H9 (cell line): ENCODE measurements around the gene FBXW9. TPM values are rescaled to one million over a fixed set of nuclear protein-coding genes. Genes with fewer than 3 reads are reported as not detected.

Experiments used
- DNase-seq: peaks from one replicate; pipeline ENCODE4 v3.0.0-alpha.2; 2017
- H2AFZ ChIP-seq: one replicate; pipeline ENCODE4 v1.6.1; 2013; ENCODE audit warnings: mild to moderate bottlenecking, low read length, control low read depth, moderate library complexity
- H2AK5ac ChIP-seq: 2 replicates; pipeline ENCODE4 v1.6.1; 2013; ENCODE audit warnings: low read length, control low read depth, mixed read lengths; ENCODE audit not compliant: insufficient read length
- H2BK120ac ChIP-seq: one replicate; pipeline ENCODE4 v1.6.1; 2013; ENCODE audit warnings: low read depth, mild to moderate bottlenecking, low read length, control low read depth, inconsistent platforms; ENCODE audit not compliant: poor library complexity, severe bottlenecking
- H2BK12ac ChIP-seq: 2 replicates; pipeline ENCODE4 v1.6.1; 2013; ENCODE audit warnings: low read length, control low read depth, mixed read lengths, low read depth; ENCODE audit not compliant: insufficient read length
- H2BK15ac ChIP-seq: 2 replicates; pipeline ENCODE4 v1.6.1; 2013; ENCODE audit warnings: low read depth, low read length, control low read depth
- H2BK20ac ChIP-seq: one replicate; pipeline ENCODE4 v1.6.1; 2013; ENCODE audit warnings: low read depth, mild to moderate bottlenecking, low read length, control low read depth, inconsistent platforms; ENCODE audit not compliant: poor library complexity, severe bottlenecking
- H2BK5ac ChIP-seq: 2 replicates; pipeline ENCODE4 v1.6.1; 2013; ENCODE audit warnings: low read length, control low read depth, mixed read lengths; ENCODE audit not compliant: insufficient read length
- H3K14ac ChIP-seq: 2 replicates; pipeline ENCODE4 v1.6.1; 2013; ENCODE audit warnings: low read length, control low read depth; ENCODE audit not compliant: insufficient read depth
- H3K18ac ChIP-seq: 2 replicates; pipeline ENCODE4 v1.6.1; 2013; ENCODE audit warnings: low read depth, mild to moderate bottlenecking, mixed read lengths, low read length, control low read depth; ENCODE audit not compliant: insufficient read length
- H3K23ac ChIP-seq: 2 replicates; pipeline ENCODE4 v1.6.1; 2013; ENCODE audit warnings: low read length, control low read depth, mixed read lengths, low read depth; ENCODE audit not compliant: insufficient read length
- H3K23me2 ChIP-seq: 2 replicates; pipeline ENCODE4 v1.6.1; 2013; ENCODE audit warnings: low read depth, mild to moderate bottlenecking, mixed read lengths, low read length, control low read depth; ENCODE audit not compliant: insufficient read length, poor library complexity, severe bottlenecking
- H3K27ac ChIP-seq: 2 replicates; pipeline ENCODE4 v1.5.1; 2013; ENCODE audit warnings: low read length, control low read depth, mixed read lengths, low read depth; ENCODE audit not compliant: insufficient read length
- H3K27me3 ChIP-seq: 2 replicates; pipeline ENCODE4 v1.6.1; 2013; ENCODE audit warnings: low read length, control low read depth, inconsistent platforms; ENCODE audit not compliant: insufficient read depth
- H3K4ac ChIP-seq: 2 replicates; pipeline ENCODE4 v1.6.1; 2013; ENCODE audit warnings: low read depth, mild to moderate bottlenecking, control low read depth, inconsistent platforms, low read length, moderate library complexity
- H3K4me1 ChIP-seq: 2 replicates; pipeline ENCODE4 v1.6.1; 2013; ENCODE audit warnings: low read length, control low read depth, inconsistent platforms; ENCODE audit not compliant: insufficient read depth
- H3K4me2 ChIP-seq: 2 replicates; pipeline ENCODE4 v1.6.1; 2013; ENCODE audit warnings: low read length, control low read depth, mixed read lengths; ENCODE audit not compliant: insufficient read length, insufficient read depth
- H3K56ac ChIP-seq: 2 replicates; pipeline ENCODE4 v1.6.1; 2013; ENCODE audit warnings: low read depth, mild to moderate bottlenecking, mixed read lengths, low read length, control low read depth; ENCODE audit not compliant: insufficient read length
- H3K79me1 ChIP-seq: 2 replicates; pipeline ENCODE4 v1.6.1; 2013; ENCODE audit warnings: low read depth, mild to moderate bottlenecking, moderate library complexity, low read length, control low read depth, inconsistent platforms; ENCODE audit not compliant: insufficient read depth, poor library complexity, severe bottlenecking
- H3K79me2 ChIP-seq: 2 replicates; pipeline ENCODE4 v1.6.1; 2013; ENCODE audit warnings: low read length, control low read depth, inconsistent platforms; ENCODE audit not compliant: insufficient read depth
- H3K9ac ChIP-seq: 2 replicates; pipeline ENCODE4 v1.6.1; 2013; ENCODE audit warnings: low read length, control low read depth, mixed read lengths; ENCODE audit not compliant: insufficient read length; ENCODE audit errors: extremely low read depth
- H3K9me3 ChIP-seq: one replicate; pipeline ENCODE4 v1.6.1; 2013; ENCODE audit warnings: low read depth, low read length, inconsistent platforms; ENCODE audit not compliant: control insufficient read depth
- H3T11ph ChIP-seq: one replicate; pipeline ENCODE4 v1.6.1; 2013; ENCODE audit warnings: mild to moderate bottlenecking, low read length, control low read depth, inconsistent platforms
- H4K20me1 ChIP-seq: one replicate; pipeline ENCODE4 v1.6.1; 2013; ENCODE audit not compliant: control insufficient read depth, insufficient read length, insufficient read depth
- H4K5ac ChIP-seq: 2 replicates; pipeline ENCODE4 v1.6.1; 2013; ENCODE audit warnings: low read depth, mild to moderate bottlenecking, mixed read lengths, low read length, control low read depth; ENCODE audit not compliant: insufficient read length
- H4K8ac ChIP-seq: replicated peaks from 2 replicates; pipeline ENCODE4 v1.6.1; 2013; ENCODE audit warnings: low read length, control low read depth, mixed read lengths, low read depth; ENCODE audit not compliant: insufficient read length
- H4K91ac ChIP-seq: 2 replicates; pipeline ENCODE4 v1.6.1; 2013; ENCODE audit warnings: low read depth, mild to moderate bottlenecking, moderate library complexity, mixed read lengths, low read length, control low read depth; ENCODE audit not compliant: insufficient read length
- H3K27ac Mint-ChIP-seq, 3 experiments: 2 replicates in 2 of 3; 3 replicates in 1 of 3; pipeline ENCODE4 v1.8.0; 2020 to 2021; ENCODE audit warnings: mixed read lengths in 3 of 3, mild to moderate bottlenecking in 1 of 3, moderate library complexity in 1 of 3
- H3K27me3 Mint-ChIP-seq: 2 replicates; pipeline ENCODE4 v1.8.0; 2021; ENCODE audit warnings: low read depth, mild to moderate bottlenecking, moderate library complexity, mixed read lengths
- H3K36me3 Mint-ChIP-seq, 3 experiments: 2 replicates in 2 of 3; 3 replicates in 1 of 3; pipeline ENCODE4 v1.8.0; 2020 to 2021; ENCODE audit warnings: low read depth in 3 of 3, mixed read lengths in 3 of 3; ENCODE audit not compliant: insufficient read depth in 1 of 3
- H3K4me1 Mint-ChIP-seq, 2 experiments: 2 replicates each; pipeline ENCODE4 v1.8.0; 2020; ENCODE audit warnings: mixed read lengths in 2 of 2
- H3K4me3 Mint-ChIP-seq, 2 experiments: 2 replicates in 1 of 2; 3 replicates in 1 of 2; pipeline ENCODE4 v1.8.0; 2020 to 2021; ENCODE audit warnings: mild to moderate bottlenecking in 2 of 2, mixed read lengths in 2 of 2, moderate library complexity in 1 of 2
- H3K9me3 Mint-ChIP-seq, 2 experiments: 2 replicates in 1 of 2; 3 replicates in 1 of 2; pipeline ENCODE4 v1.8.0; 2020; ENCODE audit warnings: mild to moderate bottlenecking in 2 of 2, mixed read lengths in 2 of 2, moderate library complexity in 1 of 2
- WGBS: extraction: QIAGEN DNeasy Blood & Tissue Kit; methylation state at CpG from one replicate; pipeline ENCODE4 v1.1.7; 2013; ENCODE audit warnings: missing lambda C conversion rate, low lambda C conversion rate, mixed read lengths; ENCODE audit not compliant: insufficient read length; ENCODE audit errors: extremely low coverage; 5-methylcytosine and 5-hydroxymethylcytosine counted together
- total RNA-seq: library from RNA; stranded (reverse); gene quantifications from 2 replicates; pipeline ENCODE4 v1.2.1, GENCODE V29; 2021
- TF ChIP-seq, protein P1 (sequence below): fragments of 200-600 bp; sonication (generic); conservative IDR thresholded peaks from 3 replicates; pipeline ENCODE4 v1.8.0; 2021; ENCODE audit warnings: antibody characterized with exemption, mild to moderate bottlenecking

The FBXW9 gene
- total RNA-seq, 1 experiment from 2014 or later = 11.7 TPM

DNA sequence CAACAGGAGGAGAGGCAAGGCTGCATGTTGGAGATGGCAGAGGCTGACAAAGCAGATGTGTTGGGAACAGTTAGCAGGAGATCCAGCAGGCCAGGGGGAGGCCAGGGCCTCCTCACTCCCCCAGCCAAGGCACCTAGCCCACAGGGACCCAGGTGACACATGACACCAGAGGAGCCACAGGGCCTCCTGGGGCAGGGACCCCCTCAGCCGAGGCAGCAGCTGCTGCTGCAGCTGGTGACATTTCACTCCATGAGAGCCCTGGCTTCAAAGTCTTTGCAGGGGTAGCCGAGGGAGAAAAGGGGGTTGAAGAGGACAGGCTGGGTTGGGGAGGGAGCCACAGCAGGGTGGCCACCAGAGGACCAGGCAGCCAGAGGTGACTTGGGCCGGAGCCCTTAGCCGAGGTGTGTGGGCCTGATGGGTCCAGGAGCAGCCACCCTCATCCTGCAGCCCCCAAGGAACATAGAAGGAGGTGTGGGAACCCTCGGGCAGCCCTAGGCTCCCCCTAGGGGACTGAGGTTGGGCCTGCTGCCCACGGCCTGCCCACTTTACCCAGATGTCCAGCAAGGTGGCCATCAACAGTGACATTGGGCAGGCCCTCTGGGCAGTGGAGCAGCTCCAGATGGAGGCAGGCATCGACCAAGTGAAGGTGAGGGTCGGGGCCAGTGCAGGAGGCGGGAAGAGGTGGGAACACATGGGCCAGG lies 8.8 kb downstream of the FBXW9 start, which contains the start of gene GNG14:
Gene GNG14 (plus strand): TSS at position 503 of the 701 bp plus-strand sequence. CDS start 51 bp downstream, at position 554.
- no peaks in the 10 kb centered on the region; the same call in 1 of the 2 replicates for H3K27me3 Mint-ChIP-seq
- no peaks in the 10 kb centered on the region for H3K23me2 ChIP-seq
- no peak within 1 kb of the TSS for H3K56ac ChIP-seq
- H2BK20ac ChIP-seq = no peak within 1 kb of the TSS
- no peak within 1 kb of the TSS for H3K4ac ChIP-seq
- peak within 1 kb of the TSS; percentile 50 for H4K8ac ChIP-seq
- H2BK5ac ChIP-seq = no peak within 1 kb of the TSS
- H3K9me3 ChIP-seq = no peaks in the 10 kb centered on the region
- H3K4me1 ChIP-seq = no peaks in the 10 kb centered on the region
- no peak within 1 kb of the TSS for H3K14ac ChIP-seq
- H2AFZ ChIP-seq = no peak within 1 kb of the TSS
- H3T11ph ChIP-seq = no peak within 1 kb of the TSS
- H3K27ac Mint-ChIP-seq = peak within 1 kb of the TSS in 1 of 3 experiments; percentile 74; a peak in 1 of 7 replicates
- H2BK12ac ChIP-seq = no peak within 1 kb of the TSS
- DNase-seq = no peak
- no peak within 1 kb of the TSS for H3K9ac ChIP-seq
- H3K4me2 ChIP-seq = no peak within 1 kb of the TSS
- H3K36me3 Mint-ChIP-seq = no peaks in the 10 kb centered on the region; a peak in 1 of 7 replicates
- no peaks in the 10 kb centered on the region for H4K20me1 ChIP-seq
- no peaks in the 10 kb centered on the region for H3K9me3 Mint-ChIP-seq
- WGBS = no CpG with 5 or more reads among the region's 9 CpGs
- no peak within 1 kb of the TSS for H2AK5ac ChIP-seq
- TF ChIP-seq, protein P1, sequence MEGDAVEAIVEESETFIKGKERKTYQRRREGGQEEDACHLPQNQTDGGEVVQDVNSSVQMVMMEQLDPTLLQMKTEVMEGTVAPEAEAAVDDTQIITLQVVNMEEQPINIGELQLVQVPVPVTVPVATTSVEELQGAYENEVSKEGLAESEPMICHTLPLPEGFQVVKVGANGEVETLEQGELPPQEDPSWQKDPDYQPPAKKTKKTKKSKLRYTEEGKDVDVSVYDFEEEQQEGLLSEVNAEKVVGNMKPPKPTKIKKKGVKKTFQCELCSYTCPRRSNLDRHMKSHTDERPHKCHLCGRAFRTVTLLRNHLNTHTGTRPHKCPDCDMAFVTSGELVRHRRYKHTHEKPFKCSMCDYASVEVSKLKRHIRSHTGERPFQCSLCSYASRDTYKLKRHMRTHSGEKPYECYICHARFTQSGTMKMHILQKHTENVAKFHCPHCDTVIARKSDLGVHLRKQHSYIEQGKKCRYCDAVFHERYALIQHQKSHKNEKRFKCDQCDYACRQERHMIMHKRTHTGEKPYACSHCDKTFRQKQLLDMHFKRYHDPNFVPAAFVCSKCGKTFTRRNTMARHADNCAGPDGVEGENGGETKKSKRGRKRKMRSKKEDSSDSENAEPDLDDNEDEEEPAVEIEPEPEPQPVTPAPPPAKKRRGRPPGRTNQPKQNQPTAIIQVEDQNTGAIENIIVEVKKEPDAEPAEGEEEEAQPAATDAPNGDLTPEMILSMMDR = no peak
- H4K5ac ChIP-seq = no peak within 1 kb of the TSS
- no peak within 1 kb of the TSS for H3K23ac ChIP-seq
- no peak within 1 kb of the TSS for H3K18ac ChIP-seq
- peak within 1 kb of the TSS in 1 of 2 experiments; percentile 13; a peak in 1 of 5 replicates for H3K4me3 Mint-ChIP-seq
- H3K27me3 ChIP-seq = no peaks in the 10 kb centered on the region
- H3K79me2 ChIP-seq = no peaks in the 10 kb centered on the region
- no peak within 1 kb of the TSS for H2BK15ac ChIP-seq
- no peak within 1 kb of the TSS for H4K91ac ChIP-seq
- peaks cover 0 to 3% of the 10 kb centered on the region in 2 experiments; a peak in 1 of 4 replicates for H3K4me1 Mint-ChIP-seq
- H2BK120ac ChIP-seq = no peak within 1 kb of the TSS
- H3K79me1 ChIP-seq = no peaks in the 10 kb centered on the region
- no peak within 1 kb of the TSS for H3K27ac ChIP-seq
